Parathyroid adenoma (tissue), 2 donors: ENCODE results near the gene CDKN1A.

Source experiments
- H2AFZ ChIP-seq: fragments of 300-600 bp; sonication (generic); one replicate; pipeline ENCODE4 v1.7.0; 2017; ENCODE audit warnings: antibody characterized with exemption, mild to moderate bottlenecking
- H3K27ac ChIP-seq: fragments of 300-600 bp; sonication (generic); one replicate; pipeline ENCODE4 v1.7.0; 2017
- H3K27me3 ChIP-seq: fragments of 300-600 bp; sonication (generic); one replicate; pipeline ENCODE4 v1.7.0; 2017; ENCODE audit warnings: low read length; ENCODE audit not compliant: control insufficient read depth, insufficient read depth
- H3K36me3 ChIP-seq: fragments of 300-600 bp; sonication (generic); one replicate; pipeline ENCODE4 v1.7.0; 2017; ENCODE audit warnings: low read length; ENCODE audit not compliant: control insufficient read depth, insufficient read depth
- H3K4me1 ChIP-seq: fragments of 300-600 bp; sonication (generic); one replicate; pipeline ENCODE4 v1.7.0; 2017; ENCODE audit warnings: control low read depth
- H3K4me2 ChIP-seq: fragments of 300-600 bp; sonication (generic); one replicate; pipeline ENCODE4 v1.7.0; 2017; ENCODE audit warnings: low read length
- H3K4me3 ChIP-seq: fragments of 300-600 bp; sonication (generic); one replicate; pipeline ENCODE4 v1.7.0; 2017; ENCODE audit warnings: low read depth, low read length
- H3K79me2 ChIP-seq: fragments of 300-600 bp; sonication (generic); one replicate; pipeline ENCODE4 v1.7.0; 2017; ENCODE audit warnings: control low read depth
- H3K9ac ChIP-seq: fragments of 300-600 bp; sonication (generic); one replicate; pipeline ENCODE4 v1.7.0; 2017; ENCODE audit warnings: mild to moderate bottlenecking
- H3K9me3 ChIP-seq: fragments of 300-600 bp; sonication (generic); one replicate; pipeline ENCODE4 v1.7.0; 2017; ENCODE audit warnings: low read length; ENCODE audit not compliant: control insufficient read depth
- CTCF ChIP-seq: fragments of 300-600 bp; sonication (generic); IDR thresholded peaks from one replicate; pipeline ENCODE4 v1.7.0; 2017; ENCODE audit warnings: antibody characterized with exemption, mild to moderate bottlenecking
- donor health status: primary hyperparathyroidism.

CDKN1A gene

GRCh38 chr6:36682328-36683144 is 4.0 kb downstream of the CDKN1A start:
- Histone ChIP-seq H3K9ac (no peak overlapping the region), H3K9me3 (no peaks in the 10 kb centered on the region), H3K36me3 (no peaks in the 10 kb centered on the region), H3K79me2 (no peaks in the 10 kb centered on the region), H3K4me1 (peaks cover 32% of the 10 kb centered on the region), H2AFZ (peak overlapping the region; percentile 44), H3K4me3 (peak overlapping the region; percentile 23), H3K4me2 (peak overlapping the region; percentile 49), H3K27me3 (no peaks in the 10 kb centered on the region), H3K27ac (peak overlapping the region; percentile 53)
- peak; percentile 23 for TF ChIP-seq CTCF

GRCh38 chr6:36683145-36683655 is 4.7 kb downstream of the CDKN1A start:
- peak overlapping the region; percentile 23 for H3K4me3 ChIP-seq
- H3K27me3 ChIP-seq, result no peaks in the 10 kb centered on the region
- no peaks in the 10 kb centered on the region for H3K9me3 ChIP-seq
- TF ChIP-seq CTCF, result no peak
- no peaks in the 10 kb centered on the region for H3K79me2 ChIP-seq
- no peak overlapping the region for H3K9ac ChIP-seq
- H3K36me3 ChIP-seq, result no peaks in the 10 kb centered on the region
- peak overlapping the region; percentile 49 for H3K4me2 ChIP-seq
- H3K27ac ChIP-seq, result peak overlapping the region; percentile 53
- H3K4me1 ChIP-seq, result peaks cover 26% of the 10 kb centered on the region
- H2AFZ ChIP-seq, result peak overlapping the region; percentile 44

- Histone ChIP-seq H3K9me3 (no peaks in the 10 kb centered on the region), H3K79me2 (no peaks in the 10 kb centered on the region), H3K4me1 (peaks cover 25% of the 10 kb centered on the region), H3K27me3 (no peaks in the 10 kb centered on the region), H3K4me3 (no peak overlapping the region), H3K9ac (no peak overlapping the region), H3K36me3 (no peaks in the 10 kb centered on the region), H3K4me2 (no peak overlapping the region), H3K27ac (peak overlapping the region; percentile 53), H2AFZ (no peak overlapping the region)
- TF ChIP-seq CTCF, result no peak
Measured at GRCh38 chr6:36683656-36684446, 5.3 kb downstream of the CDKN1A start.

- peaks cover 25% of the 10 kb centered on the region for H3K4me1 ChIP-seq
- no peaks in the 10 kb centered on the region for H3K9me3 ChIP-seq
- no peak overlapping the region for H2AFZ ChIP-seq
- H3K4me3 ChIP-seq, result no peak overlapping the region
- H3K27ac ChIP-seq, result no peak overlapping the region
- no peaks in the 10 kb centered on the region for H3K36me3 ChIP-seq
- no peak overlapping the region for H3K4me2 ChIP-seq
- H3K27me3 ChIP-seq, result no peaks in the 10 kb centered on the region
- no peak for TF ChIP-seq CTCF
- H3K9ac ChIP-seq, result no peak overlapping the region
- no peaks in the 10 kb centered on the region for H3K79me2 ChIP-seq
Measured at GRCh38 chr6:36684447-36684812, 5.9 kb downstream of the CDKN1A start.
